Suprapubic skin (tissue), 4 donors: ENCODE data around the gene DNM3. TPM values are rescaled to one million over a fixed set of nuclear protein-coding genes. Genes with fewer than 3 reads are reported as not detected.

Experiments used
- DNase-seq, 2 donors: peaks; one replicate each; pipeline ENCODE4 v3.0.0-alpha.2; 2019; ENCODE audit warnings: low spot score in 2 of 2
- H3K27ac ChIP-seq: fragments of 200-600 bp; sonication (generic); one replicate; pipeline ENCODE4 v1.5.1; 2019
- H3K27me3 ChIP-seq: fragments of 200-600 bp; sonication (generic); one replicate; pipeline ENCODE4 v1.5.1; 2019
- H3K36me3 ChIP-seq: fragments of 200-600 bp; sonication (generic); one replicate; pipeline ENCODE4 v1.5.1; 2019
- H3K4me1 ChIP-seq: fragments of 200-600 bp; sonication (generic); one replicate; pipeline ENCODE4 v1.5.1; 2019
- H3K4me3 ChIP-seq: fragments of 200-600 bp; sonication (generic); one replicate; pipeline ENCODE4 v1.5.1; 2019; ENCODE audit warnings: mild to moderate bottlenecking
- H3K9me3 ChIP-seq: fragments of 200-600 bp; sonication (generic); one replicate; pipeline ENCODE4 v1.5.1; 2019
- EP300 ChIP-seq: sonication (generic); formaldehyde crosslinking; IDR thresholded peaks from one replicate; pipeline ENCODE4 v1.6.1; 2017; ENCODE audit warnings: antibody characterized with exemption
- POLR2A ChIP-seq, 2 donors: fragments of 450-650 bp; IDR thresholded peaks; one replicate each; pipeline ENCODE4 v1.6.1; 2017; ENCODE audit warnings: antibody characterized with exemption in 2 of 2, mild to moderate bottlenecking in 2 of 2, moderate library complexity in 2 of 2
- POLR2AphosphoS5 ChIP-seq, 3 donors: sonication (generic); formaldehyde crosslinking; IDR thresholded peaks; one replicate each; pipeline ENCODE4 v1.6.1; 2017; ENCODE audit warnings: antibody characterized with exemption in 3 of 3
- WGBS: methylation state at CpG from one replicate; pipeline ENCODE4 v1.1.5; 2018; 5-methylcytosine and 5-hydroxymethylcytosine counted together
- total RNA-seq, 4 donors: library from RNA; depleted of rRNA; stranded (reverse); fragments of >200 nt; gene quantifications; one replicate each; pipeline ENCODE4 v1.1.0, GENCODE V29; 2016
- TF ChIP-seq, protein P1 (sequence below), 2 donors: fragments of 200-600 bp in 1 of 2; fragments of 450-650 bp in 1 of 2; sonication (generic) in 1 of 2; IDR thresholded peaks; one replicate each; pipeline ENCODE4 v1.5.1; 2016 to 2019; ENCODE audit warnings: antibody characterized with exemption in 2 of 2, mild to moderate bottlenecking in 1 of 2, moderate library complexity in 1 of 2

The DNM3 gene
- total RNA-seq, 4 donors from 2014 or later = 1.6 to 11.7 (median 3.7) TPM

DNA sequence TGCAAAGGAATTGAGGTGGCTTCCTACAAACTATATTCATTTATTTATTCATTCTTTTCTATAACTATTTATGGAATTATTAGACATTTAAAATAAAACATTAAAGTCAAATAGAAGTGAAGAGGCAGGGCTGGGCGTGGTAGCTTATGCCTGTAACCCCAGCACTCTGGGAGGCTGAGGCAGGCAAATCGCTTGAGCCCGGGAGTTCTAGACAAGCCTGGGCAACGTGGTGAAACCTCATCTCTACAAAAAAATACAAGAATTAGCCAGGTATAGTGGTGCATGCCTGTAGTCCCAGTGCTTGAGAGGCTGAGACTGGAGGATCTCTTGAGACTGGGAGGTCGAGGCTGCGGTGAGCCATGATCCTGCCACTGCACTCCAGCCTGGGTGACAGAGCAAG is 23.8 kb downstream of the DNM3 start:
- H3K4me1 ChIP-seq = no peaks in the 10 kb centered on the region
- H3K27ac ChIP-seq = no peak overlapping the region
- TF ChIP-seq POLR2A (IDR thresholded peaks at IDR 0.05) (no peak), POLR2AphosphoS5 (IDR thresholded peaks at IDR 0.05) (no peak), EP300 (no peak)
- TF ChIP-seq, protein P1, sequence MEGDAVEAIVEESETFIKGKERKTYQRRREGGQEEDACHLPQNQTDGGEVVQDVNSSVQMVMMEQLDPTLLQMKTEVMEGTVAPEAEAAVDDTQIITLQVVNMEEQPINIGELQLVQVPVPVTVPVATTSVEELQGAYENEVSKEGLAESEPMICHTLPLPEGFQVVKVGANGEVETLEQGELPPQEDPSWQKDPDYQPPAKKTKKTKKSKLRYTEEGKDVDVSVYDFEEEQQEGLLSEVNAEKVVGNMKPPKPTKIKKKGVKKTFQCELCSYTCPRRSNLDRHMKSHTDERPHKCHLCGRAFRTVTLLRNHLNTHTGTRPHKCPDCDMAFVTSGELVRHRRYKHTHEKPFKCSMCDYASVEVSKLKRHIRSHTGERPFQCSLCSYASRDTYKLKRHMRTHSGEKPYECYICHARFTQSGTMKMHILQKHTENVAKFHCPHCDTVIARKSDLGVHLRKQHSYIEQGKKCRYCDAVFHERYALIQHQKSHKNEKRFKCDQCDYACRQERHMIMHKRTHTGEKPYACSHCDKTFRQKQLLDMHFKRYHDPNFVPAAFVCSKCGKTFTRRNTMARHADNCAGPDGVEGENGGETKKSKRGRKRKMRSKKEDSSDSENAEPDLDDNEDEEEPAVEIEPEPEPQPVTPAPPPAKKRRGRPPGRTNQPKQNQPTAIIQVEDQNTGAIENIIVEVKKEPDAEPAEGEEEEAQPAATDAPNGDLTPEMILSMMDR (IDR thresholded peaks at IDR 0.05) = no peak
- H3K27me3 ChIP-seq = no peaks in the 10 kb centered on the region
- 66% methylated on average over 6 of the region's 6 CpGs for WGBS
- H3K9me3 ChIP-seq = no peaks in the 10 kb centered on the region
- no peaks in the 10 kb centered on the region for H3K36me3 ChIP-seq
- no peak overlapping the region for H3K4me3 ChIP-seq
- DNase-seq = no peak

DNA sequence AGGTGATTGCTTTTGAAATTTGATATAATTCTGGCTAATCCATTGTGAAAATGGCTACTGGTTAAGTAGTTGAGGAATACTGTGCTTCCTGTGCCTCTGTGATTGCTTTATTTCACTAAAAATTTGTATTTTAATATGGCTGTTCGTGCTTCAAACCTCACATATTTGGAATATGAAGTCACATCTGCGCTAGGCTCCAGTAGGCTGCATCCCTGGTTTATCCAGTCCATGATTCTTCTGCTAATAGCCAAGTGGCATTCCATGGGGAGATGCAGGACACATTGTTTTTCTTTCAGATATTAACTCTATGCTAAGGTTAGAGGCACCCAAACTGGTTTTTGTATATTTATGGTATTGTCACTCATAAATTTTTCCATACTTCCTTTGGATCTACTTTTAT is 25.9 kb downstream of the DNM3 start:
- H3K4me3 ChIP-seq = no peak overlapping the region
- H3K9me3 ChIP-seq = no peaks in the 10 kb centered on the region
- no peaks in the 10 kb centered on the region for H3K4me1 ChIP-seq
- H3K36me3 ChIP-seq = no peaks in the 10 kb centered on the region
- H3K27ac ChIP-seq = no peak overlapping the region
- WGBS = 86% methylated on average over 2 of the region's 2 CpGs
- TF ChIP-seq POLR2A (IDR thresholded peaks at IDR 0.05) (no peak), POLR2AphosphoS5 (IDR thresholded peaks at IDR 0.05) (no peak), EP300 (no peak)
- TF ChIP-seq, protein P1 (IDR thresholded peaks at IDR 0.05) = no peak
- no peaks in the 10 kb centered on the region for H3K27me3 ChIP-seq
- DNase-seq = no peak

GRCh38 chr1:171868217-171868803 is 27.0 kb downstream of the DNM3 start:
- no peaks in the 10 kb centered on the region for H3K9me3 ChIP-seq
- TF ChIP-seq POLR2A (IDR thresholded peaks at IDR 0.05) = no peak
- no peak for TF ChIP-seq EP300
- TF ChIP-seq, protein P1 (IDR thresholded peaks at IDR 0.05) = no peak
- TF ChIP-seq POLR2AphosphoS5 (IDR thresholded peaks at IDR 0.05) = no peak
- 57% methylated on average over 3 of the region's 3 CpGs for WGBS
- H3K36me3 ChIP-seq = no peaks in the 10 kb centered on the region
- no peaks in the 10 kb centered on the region for H3K27me3 ChIP-seq
- no peak for DNase-seq
- no peaks in the 10 kb centered on the region for H3K4me1 ChIP-seq
- no peak overlapping the region for H3K27ac ChIP-seq
- H3K4me3 ChIP-seq = no peak overlapping the region

DNA sequence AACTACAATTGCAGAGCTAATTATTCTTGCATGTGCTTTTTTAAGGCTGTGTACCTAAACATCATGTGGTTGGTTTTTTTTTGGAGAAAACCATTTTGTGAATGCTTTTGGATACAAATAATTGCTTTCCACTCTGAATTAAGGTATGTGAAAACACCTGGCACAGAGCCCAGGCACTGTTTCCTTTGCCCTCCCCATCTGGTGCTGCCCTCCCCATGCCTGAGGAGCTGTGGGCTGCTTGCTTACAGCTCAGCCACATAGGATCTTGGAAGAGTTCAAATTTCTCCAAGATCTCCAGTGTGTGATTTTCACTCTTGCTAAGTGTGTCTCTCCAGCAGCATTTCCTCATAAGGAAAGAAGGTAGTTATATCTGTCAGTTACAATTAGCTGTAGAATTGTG is 27.8 kb downstream of the DNM3 start:
- Histone ChIP-seq H3K36me3 (no peaks in the 10 kb centered on the region), H3K27me3 (no peaks in the 10 kb centered on the region), H3K4me3 (no peak overlapping the region), H3K4me1 (no peaks in the 10 kb centered on the region), H3K9me3 (no peaks in the 10 kb centered on the region), H3K27ac (no peak overlapping the region)
- no peak for DNase-seq
- TF ChIP-seq POLR2A (IDR thresholded peaks at IDR 0.05) (no peak), EP300 (no peak), POLR2AphosphoS5 (IDR thresholded peaks at IDR 0.05) (no peak)
- TF ChIP-seq, protein P1 (IDR thresholded peaks at IDR 0.05) = no peak

DNA sequence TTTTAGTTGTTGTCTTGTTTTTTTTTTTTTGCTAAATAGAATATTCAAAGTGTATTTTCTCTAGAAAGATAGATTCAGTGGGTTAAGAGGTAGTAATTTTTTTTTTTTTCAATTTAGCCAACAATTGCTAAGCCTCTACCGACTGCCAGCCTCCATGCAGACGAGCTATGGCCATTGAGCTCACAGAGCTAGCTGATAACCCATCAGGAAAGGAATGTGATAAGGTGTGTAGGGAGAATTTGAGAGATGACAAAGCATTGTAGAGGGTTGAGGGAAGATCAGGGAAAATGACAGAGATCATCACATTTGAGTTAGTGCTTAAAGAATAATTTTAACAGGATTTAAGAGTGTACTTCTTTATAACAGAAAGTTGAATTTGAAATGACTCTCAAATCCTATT is 30.6 kb downstream of the DNM3 start:
- WGBS = 89% methylated on average over 2 of the region's 2 CpGs
- no peaks in the 10 kb centered on the region for H3K36me3 ChIP-seq
- H3K4me3 ChIP-seq = no peak overlapping the region
- H3K4me1 ChIP-seq = no peaks in the 10 kb centered on the region
- no peaks in the 10 kb centered on the region for H3K27me3 ChIP-seq
- H3K27ac ChIP-seq = no peak overlapping the region
- no peaks in the 10 kb centered on the region for H3K9me3 ChIP-seq
- no peak for DNase-seq
- TF ChIP-seq POLR2A (IDR thresholded peaks at IDR 0.05) (no peak), POLR2AphosphoS5 (IDR thresholded peaks at IDR 0.05) (no peak), EP300 (no peak)
- TF ChIP-seq, protein P1 (IDR thresholded peaks at IDR 0.05) = no peak
